Measurements from ENCODE around the gene NSD1.

NSD1 gene

DNA sequence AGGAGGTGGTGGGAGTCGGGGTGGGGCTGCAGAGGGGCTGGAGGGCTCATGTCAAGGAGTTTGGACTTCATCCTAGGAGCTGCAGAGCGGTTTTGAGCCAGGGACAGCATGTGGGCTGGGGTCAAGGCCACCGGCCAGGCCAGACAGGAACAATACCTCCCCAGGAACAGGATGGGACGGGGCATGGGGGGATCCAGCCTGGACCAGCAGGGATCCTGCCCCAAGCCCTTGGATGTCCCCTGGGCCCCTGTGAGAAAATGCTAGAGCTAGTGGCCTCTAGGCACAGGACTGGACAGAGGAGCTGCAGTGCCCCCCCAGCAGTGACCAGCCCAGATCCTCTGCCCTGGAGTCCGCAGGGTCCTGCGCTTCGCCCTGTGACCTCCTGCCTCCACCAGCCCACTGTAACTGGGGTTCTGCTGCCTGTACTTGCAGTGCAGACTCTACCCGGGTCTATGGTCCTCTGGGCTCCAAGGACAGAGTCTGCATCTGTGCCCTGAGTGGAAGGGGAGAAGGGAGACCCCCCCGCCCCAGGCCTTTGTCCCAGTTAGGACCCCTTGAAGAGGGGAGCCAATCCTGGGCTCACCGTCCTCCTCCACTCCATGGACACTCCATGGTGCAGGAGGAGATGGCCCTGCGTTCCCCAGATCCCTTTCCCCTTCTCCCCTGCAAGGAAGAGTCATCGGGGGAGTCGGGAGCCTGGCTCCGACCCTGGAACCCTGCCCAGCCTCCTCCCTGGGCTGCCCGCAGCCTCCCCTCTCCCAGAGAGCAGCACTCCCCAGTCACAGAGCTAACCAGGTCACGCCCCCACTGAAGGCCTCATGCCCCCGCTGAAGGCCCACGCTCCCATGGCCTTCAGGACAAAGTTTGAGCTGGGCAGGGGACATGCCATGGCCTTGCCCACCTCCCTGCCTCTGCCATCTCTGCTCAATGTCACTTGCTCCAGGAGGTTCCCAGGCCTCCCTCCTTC, 181.1 kb downstream of the NSD1 start:
- Histone ChIP-seq H3K36me3 (ENCODE audit: insufficient read depth, low read length) (no peaks in the 10 kb centered on the region), H3K4me1 (ENCODE audit: insufficient read depth, low read length) (peaks cover 10% of the 10 kb centered on the region), H3K9me3 (ENCODE audit: low read length) (no peaks in the 10 kb centered on the region), H3K27me3 (ENCODE audit: control insufficient read depth in 1 of 2, insufficient read depth in 2 of 2, low read length in 2 of 2) (no peaks in the 10 kb centered on the region), H3K4me3 (ENCODE audit: low read depth in 1 of 2, low read length in 2 of 2) (no peak overlapping the region), H3K9ac (ENCODE audit: low read length) (no peak overlapping the region), H3K27ac (ENCODE audit: low read depth, low read length) (no peak overlapping the region)

- peaks cover 6% of the 10 kb centered on the region for H3K4me1 ChIP-seq (ENCODE audit: insufficient read depth, low read length)
- H3K9ac ChIP-seq (ENCODE audit: low read length) = no peak overlapping the region
- H3K9me3 ChIP-seq (ENCODE audit: low read length) = no peaks in the 10 kb centered on the region
- H3K27me3 ChIP-seq (ENCODE audit: control insufficient read depth in 1 of 2, insufficient read depth in 2 of 2, low read length in 2 of 2) = no peaks in the 10 kb centered on the region
- H3K4me3 ChIP-seq (ENCODE audit: low read depth in 1 of 2, low read length in 2 of 2) = no peak overlapping the region
- H3K36me3 ChIP-seq (ENCODE audit: insufficient read depth, low read length) = no peaks in the 10 kb centered on the region
- no peak overlapping the region for H3K27ac ChIP-seq (ENCODE audit: low read depth, low read length)
Measured at GRCh38 chr5:177315411-177315810, 181.8 kb downstream of the NSD1 start.

GRCh38 chr5:177316005-177316404, 182.4 kb downstream of the NSD1 start:
- Histone ChIP-seq H3K4me3 (ENCODE audit: low read depth in 1 of 2, low read length in 2 of 2) (no peak overlapping the region), H3K9me3 (ENCODE audit: low read length) (no peaks in the 10 kb centered on the region), H3K4me1 (ENCODE audit: insufficient read depth, low read length) (peaks cover 6% of the 10 kb centered on the region), H3K9ac (ENCODE audit: low read length) (no peak overlapping the region), H3K36me3 (ENCODE audit: insufficient read depth, low read length) (no peaks in the 10 kb centered on the region), H3K27me3 (ENCODE audit: control insufficient read depth in 1 of 2, insufficient read depth in 2 of 2, low read length in 2 of 2) (no peaks in the 10 kb centered on the region), H3K27ac (ENCODE audit: low read depth, low read length) (no peak overlapping the region)

DNA sequence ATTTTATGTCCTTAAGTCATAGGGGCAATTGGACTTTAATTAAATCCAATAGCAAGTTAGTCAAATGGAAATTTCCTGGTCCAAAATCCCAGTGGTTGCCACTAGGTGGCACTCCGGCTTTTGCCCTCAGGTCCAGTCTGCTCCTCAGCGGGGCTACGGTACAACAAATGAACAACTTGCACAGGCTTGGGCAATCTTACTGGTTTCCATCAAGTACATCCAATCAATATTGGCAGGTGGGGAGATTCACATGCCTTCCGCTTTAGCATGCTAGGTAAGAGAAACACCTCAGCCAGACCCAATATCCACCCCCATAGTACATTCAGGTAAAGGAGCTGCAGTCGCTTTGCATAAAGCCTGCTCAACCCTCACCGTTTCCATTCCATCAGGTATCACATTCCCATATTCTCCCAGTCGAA, 184.4 kb downstream of the NSD1 start:
- Histone ChIP-seq H3K4me1 (ENCODE audit: insufficient read depth, low read length) (no peaks in the 10 kb centered on the region), H3K36me3 (ENCODE audit: insufficient read depth, low read length) (no peaks in the 10 kb centered on the region), H3K9ac (ENCODE audit: low read length) (no peak overlapping the region), H3K27ac (ENCODE audit: low read depth, low read length) (no peak overlapping the region), H3K4me3 (ENCODE audit: low read depth in 1 of 2, low read length in 2 of 2) (no peak overlapping the region), H3K27me3 (ENCODE audit: control insufficient read depth in 1 of 2, insufficient read depth in 2 of 2, low read length in 2 of 2) (no peaks in the 10 kb centered on the region), H3K9me3 (ENCODE audit: low read length) (no peaks in the 10 kb centered on the region)

- Histone ChIP-seq H3K36me3 (ENCODE audit: insufficient read depth, low read length) (no peaks in the 10 kb centered on the region), H3K4me3 (ENCODE audit: low read depth in 1 of 2, low read length in 2 of 2) (no peak overlapping the region), H3K9me3 (ENCODE audit: low read length) (no peaks in the 10 kb centered on the region), H3K4me1 (ENCODE audit: insufficient read depth, low read length) (no peaks in the 10 kb centered on the region), H3K27me3 (ENCODE audit: control insufficient read depth in 1 of 2, insufficient read depth in 2 of 2, low read length in 2 of 2) (no peaks in the 10 kb centered on the region), H3K27ac (ENCODE audit: low read depth, low read length) (no peak overlapping the region), H3K9ac (ENCODE audit: low read length) (no peak overlapping the region)
Measured at GRCh38 chr5:177319913-177320588, 186.5 kb downstream of the NSD1 start.

DNA sequence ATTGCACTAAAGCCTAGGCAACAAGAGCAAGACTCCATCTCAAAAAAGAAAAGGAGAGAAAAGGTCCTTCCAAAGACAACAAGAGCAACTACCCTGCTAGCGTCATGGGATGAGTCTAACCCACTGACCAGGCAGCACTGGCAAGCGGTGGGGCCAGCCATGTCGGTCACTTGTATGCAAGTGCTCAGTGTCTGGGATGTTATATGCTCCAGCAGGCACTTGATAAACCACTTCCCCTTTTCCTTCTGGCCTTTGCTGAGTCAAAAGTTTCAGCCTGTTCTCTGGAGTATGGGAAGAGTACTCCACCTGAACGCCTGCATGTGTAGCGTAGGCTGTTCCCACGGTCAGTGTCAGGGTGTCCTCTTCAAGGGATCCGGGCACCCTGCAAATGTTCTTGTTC, 187.3 kb downstream of the NSD1 start:
- H3K9ac ChIP-seq (ENCODE audit: low read length) = no peak overlapping the region
- no peak overlapping the region for H3K27ac ChIP-seq (ENCODE audit: low read depth, low read length)
- no peaks in the 10 kb centered on the region for H3K27me3 ChIP-seq (ENCODE audit: control insufficient read depth in 1 of 2, insufficient read depth in 2 of 2, low read length in 2 of 2)
- no peak overlapping the region for H3K4me3 ChIP-seq (ENCODE audit: low read depth in 1 of 2, low read length in 2 of 2)
- no peaks in the 10 kb centered on the region for H3K4me1 ChIP-seq (ENCODE audit: insufficient read depth, low read length)
- H3K36me3 ChIP-seq (ENCODE audit: insufficient read depth, low read length) = no peaks in the 10 kb centered on the region
- no peaks in the 10 kb centered on the region for H3K9me3 ChIP-seq (ENCODE audit: low read length)

DNA sequence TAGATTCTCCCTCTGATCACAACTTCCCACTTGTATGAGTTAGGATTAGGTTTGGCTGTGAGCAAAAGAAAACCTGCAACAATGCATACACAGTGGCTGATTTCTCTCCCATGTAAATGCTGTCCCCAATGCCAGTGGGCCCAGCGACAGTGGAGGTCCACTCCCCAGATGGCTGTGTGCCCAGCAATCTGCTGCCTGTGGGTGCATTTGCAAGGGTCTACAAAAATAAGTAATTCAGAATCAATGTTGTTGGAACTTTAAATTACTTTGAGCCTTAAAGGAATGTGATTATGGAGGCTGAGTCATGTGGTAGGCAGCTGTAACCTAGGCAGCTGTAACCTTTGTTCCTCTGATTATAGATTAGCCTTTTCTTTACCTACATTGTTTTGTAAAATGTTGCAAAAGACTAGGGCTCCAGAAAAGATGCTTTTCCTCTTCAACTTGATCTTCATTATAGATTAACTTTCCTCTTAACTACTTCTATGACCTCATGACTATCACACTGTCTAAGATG, 192.4 kb downstream of the NSD1 start:
- Histone ChIP-seq H3K36me3 (ENCODE audit: insufficient read depth, low read length) (peaks cover 4% of the 10 kb centered on the region), H3K9me3 (ENCODE audit: low read length) (no peaks in the 10 kb centered on the region), H3K27ac (ENCODE audit: low read depth, low read length) (no peak overlapping the region), H3K27me3 (ENCODE audit: control insufficient read depth in 1 of 2, insufficient read depth in 2 of 2, low read length in 2 of 2) (no peaks in the 10 kb centered on the region), H3K4me1 (ENCODE audit: insufficient read depth, low read length) (no peaks in the 10 kb centered on the region), H3K9ac (ENCODE audit: low read length) (no peak overlapping the region), H3K4me3 (ENCODE audit: low read depth in 1 of 2, low read length in 2 of 2) (no peak overlapping the region)

DNA sequence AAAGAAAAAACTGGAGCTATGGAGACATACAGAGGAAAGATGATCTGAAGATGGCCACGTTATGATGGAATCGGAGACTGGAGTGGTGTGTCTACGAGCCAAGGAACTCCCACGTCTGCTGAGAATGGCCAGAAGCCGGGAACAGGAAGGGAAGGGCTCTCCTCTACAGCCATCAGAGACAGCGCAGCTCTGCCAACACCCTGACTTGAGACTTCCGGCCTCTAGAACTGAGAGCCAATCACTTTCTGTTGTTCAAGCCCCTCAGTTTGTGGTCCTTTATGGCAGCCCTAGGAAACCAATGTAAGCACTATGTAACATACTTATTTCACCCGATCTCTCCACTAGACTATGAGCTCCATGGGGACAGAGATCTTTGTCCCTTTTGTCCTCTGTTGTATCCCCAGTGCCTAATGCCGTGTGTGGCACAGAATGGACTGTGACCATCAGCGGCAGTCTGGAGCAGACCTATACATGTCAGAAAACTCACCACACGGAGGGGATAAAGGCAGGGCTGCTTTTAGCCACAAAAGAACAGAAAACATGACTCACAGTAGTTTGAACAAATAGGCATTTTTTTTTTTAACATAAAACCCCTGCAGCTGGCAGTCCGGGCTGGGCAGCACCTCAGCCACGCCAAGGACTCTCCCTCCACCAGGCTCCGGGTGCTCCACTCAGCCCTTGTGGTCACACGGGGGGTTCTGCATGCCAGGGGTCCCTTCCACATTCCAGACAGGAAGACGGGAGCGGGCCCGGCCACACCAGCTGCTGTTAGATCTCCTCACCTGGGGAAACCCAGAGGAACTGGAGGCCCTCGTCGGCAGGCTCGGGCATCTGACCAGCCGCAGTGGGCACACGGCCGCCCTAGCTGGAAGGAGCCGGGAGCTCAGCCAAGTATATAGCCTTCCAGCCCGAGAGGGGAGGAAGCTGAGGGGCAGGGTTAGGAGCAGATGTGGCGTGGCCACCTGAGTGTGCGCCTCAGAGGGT, 194.3 kb downstream of the NSD1 start:
- H3K36me3 ChIP-seq (ENCODE audit: insufficient read depth, low read length) = peaks cover 6% of the 10 kb centered on the region
- no peak overlapping the region for H3K27ac ChIP-seq (ENCODE audit: low read depth, low read length)
- H3K4me1 ChIP-seq (ENCODE audit: insufficient read depth, low read length) = no peaks in the 10 kb centered on the region
- no peaks in the 10 kb centered on the region for H3K27me3 ChIP-seq (ENCODE audit: control insufficient read depth in 1 of 2, insufficient read depth in 2 of 2, low read length in 2 of 2)
- H3K9ac ChIP-seq (ENCODE audit: low read length) = no peak overlapping the region
- H3K9me3 ChIP-seq (ENCODE audit: low read length) = no peaks in the 10 kb centered on the region
- H3K4me3 ChIP-seq (ENCODE audit: low read depth in 1 of 2, low read length in 2 of 2) = no peak overlapping the region

GRCh38 chr5:177328545-177329231, 195.1 kb downstream of the NSD1 start:
- no peak overlapping the region for H3K4me3 ChIP-seq (ENCODE audit: low read depth in 1 of 2, low read length in 2 of 2)
- H3K27me3 ChIP-seq (ENCODE audit: control insufficient read depth in 1 of 2, insufficient read depth in 2 of 2, low read length in 2 of 2) = no peaks in the 10 kb centered on the region
- H3K9ac ChIP-seq (ENCODE audit: low read length) = no peak overlapping the region
- no peak overlapping the region for H3K27ac ChIP-seq (ENCODE audit: low read depth, low read length)
- no peaks in the 10 kb centered on the region for H3K4me1 ChIP-seq (ENCODE audit: insufficient read depth, low read length)
- peaks cover 14% of the 10 kb centered on the region for H3K36me3 ChIP-seq (ENCODE audit: insufficient read depth, low read length)
- H3K9me3 ChIP-seq (ENCODE audit: low read length) = no peaks in the 10 kb centered on the region

- Histone ChIP-seq H3K36me3 (ENCODE audit: insufficient read depth, low read length) (peaks cover 26% of the 10 kb centered on the region), H3K27me3 (ENCODE audit: control insufficient read depth in 1 of 2, insufficient read depth in 2 of 2, low read length in 2 of 2) (no peaks in the 10 kb centered on the region), H3K9me3 (ENCODE audit: low read length) (no peaks in the 10 kb centered on the region), H3K4me3 (ENCODE audit: low read depth in 1 of 2, low read length in 2 of 2) (no peak overlapping the region), H3K27ac (ENCODE audit: low read depth, low read length) (no peak overlapping the region), H3K4me1 (ENCODE audit: insufficient read depth, low read length) (no peaks in the 10 kb centered on the region), H3K9ac (ENCODE audit: low read length) (no peak overlapping the region)
Measured at GRCh38 chr5:177329883-177330282, 196.3 kb downstream of the NSD1 start.
